GM18508 (cell line): ENCODE data around the gene RDH8.

Experiments used
- ATAC-seq: cut with Tn5 transposase; IDR thresholded peaks from one replicate; pipeline ENCODE4 v1.9.1; 2021; ENCODE audit warnings: moderate number of reproducible peaks; ENCODE audit not compliant: insufficient read depth, unreplicated experiment

RDH8 gene

GRCh38 chr19:10013316-10013715, at the start of gene RDH8:
TSS of gene RDH8 (plus strand) at chr19:10013483. CDS start at chr19:10013498, 15 bp downstream.
- no peak for ATAC-seq

- no peak for ATAC-seq
Observed at GRCh38 chr19:9966024-9966423, 47.3 kb upstream of the RDH8 start.

- no peak for ATAC-seq
Observed at GRCh38 chr19:9966448-9966847, 46.8 kb upstream of the RDH8 start.

- ATAC-seq: no peak
Observed at GRCh38 chr19:9967326-9967725, 46.0 kb upstream of the RDH8 start.

- no peak for ATAC-seq
Observed at GRCh38 chr19:9968820-9969687, 44.2 kb upstream of the RDH8 start.

GRCh38 chr19:9969688-9969975, 43.7 kb upstream of the RDH8 start:
- no peak for ATAC-seq

GRCh38 chr19:9970481-9970880, 42.8 kb upstream of the RDH8 start:
- no peak for ATAC-seq

GRCh38 chr19:9971166-9971897, 42.0 kb upstream of the RDH8 start:
- ATAC-seq: no peak

- no peak for ATAC-seq
Observed at GRCh38 chr19:9972103-9972502, 41.2 kb upstream of the RDH8 start.

GRCh38 chr19:9981406-9982260, 31.6 kb upstream of the RDH8 start:
- ATAC-seq: no peak

GRCh38 chr19:9986787-9987281, 26.4 kb upstream of the RDH8 start:
- ATAC-seq: no peak

- ATAC-seq: no peak
Observed at GRCh38 chr19:9989504-9989903, 23.8 kb upstream of the RDH8 start.

- no peak for ATAC-seq
Observed at GRCh38 chr19:9991425-9992191, 21.7 kb upstream of the RDH8 start.

- no peak for ATAC-seq
Observed at GRCh38 chr19:9995084-9995483, 18.2 kb upstream of the RDH8 start.

- ATAC-seq: no peak
Observed at GRCh38 chr19:9995999-9996398, 17.3 kb upstream of the RDH8 start.

GRCh38 chr19:9996541-9996940, 16.7 kb upstream of the RDH8 start:
- ATAC-seq: no peak

GRCh38 chr19:10000171-10000826, 13.0 kb upstream of the RDH8 start:
- no peak for ATAC-seq

GRCh38 chr19:10001899-10002298, 11.4 kb upstream of the RDH8 start:
- ATAC-seq: no peak

- ATAC-seq: no peak
Observed at GRCh38 chr19:10003271-10003670, 10.0 kb upstream of the RDH8 start.
